ENCODE results near the gene MEI4. TPM values are rescaled to one million over a fixed set of nuclear protein-coding genes. Genes with fewer than 3 reads are reported as not detected.

The MEI4 gene
- total and polyA plus RNA-seq, 2 of the 8 experiments (the other 6 are each of a cell fraction or from before 2014, with no cell fraction given): 0.05 to 0.24 TPM

DNA sequence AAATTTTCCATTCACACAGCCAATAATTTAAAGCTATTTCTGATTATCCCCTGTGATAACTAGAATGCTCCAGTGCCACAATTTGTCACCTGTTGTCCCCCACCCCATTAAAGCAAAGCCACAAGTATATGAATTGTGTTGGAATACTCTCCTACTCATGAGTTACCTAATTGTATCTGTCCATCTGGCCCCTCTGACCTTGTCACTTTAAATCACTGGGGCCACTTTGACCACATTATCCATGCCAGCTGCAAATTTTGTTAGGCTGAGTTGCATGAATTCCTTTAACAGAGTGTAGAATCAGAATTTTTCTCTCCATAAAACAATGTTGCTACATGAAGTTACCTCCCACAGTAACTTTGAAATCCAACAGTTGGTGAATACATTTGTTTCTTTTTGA, 204.6 kb downstream of the MEI4 start:
- no peak overlapping the region for H2AFZ ChIP-seq (ENCODE audit: low read length)
- CTCF ChIA-PET (ENCODE audit: partially characterized antibody): interaction anchor here (1.0 kb wide), 1 partner anchor 45 kb away, joined by 3 read pairs; no protein-coding TSS in a partner anchor
- no peak overlapping the region for H3K56ac ChIP-seq (replicated peaks; ENCODE audit: insufficient read length, low read depth, low read length)
- H3K23ac ChIP-seq (ENCODE audit: insufficient read length): no peak overlapping the region
- no peak overlapping the region for H2AK5ac ChIP-seq (ENCODE audit: low read depth, low read length)
- no peak overlapping the region for H3K4me2 ChIP-seq (ENCODE audit: insufficient read depth in 1 of 2, low read depth in 2 of 2, low read length in 2 of 2)
- DNase-seq (ENCODE audit: low read depth in 1 of 2, low spot score in 2 of 2) (no peak), FAIRE-seq (no peak)
- no peak overlapping the region for H2BK12ac ChIP-seq (ENCODE audit: low read depth, low read length)
- no peak overlapping the region for H2BK15ac ChIP-seq (ENCODE audit: low read length)
- H3K79me1 ChIP-seq (ENCODE audit: low read depth, low read length): no peaks in the 10 kb centered on the region
- H2BK120ac ChIP-seq (replicated peaks; ENCODE audit: low read depth, low read length): no peak overlapping the region
- no peak overlapping the region for H4K8ac ChIP-seq (ENCODE audit: extremely low read depth, insufficient read depth, low read length)
- H3K9ac ChIP-seq (replicated peaks in 1 of 4; ENCODE audit: extremely low read depth in 1 of 4, low read depth in 3 of 4, low read length in 3 of 4): no peak overlapping the region
- no peaks in the 10 kb centered on the region for H3K4me1 ChIP-seq (replicated peaks in 1 of 4; ENCODE audit: control insufficient read depth in 3 of 4, insufficient read depth in 4 of 4, low read length in 3 of 4)
- H3K14ac ChIP-seq (ENCODE audit: insufficient read length): no peak overlapping the region
- H3K4ac ChIP-seq (replicated peaks; ENCODE audit: insufficient read length, low read depth, low read length): no peak overlapping the region
- no peak overlapping the region for H2BK5ac ChIP-seq (ENCODE audit: low read depth, low read length)
- H4K20me1 ChIP-seq (replicated peaks in 1 of 2; ENCODE audit: control insufficient read depth in 1 of 2, insufficient read depth in 2 of 2, low read length in 2 of 2): no peaks in the 10 kb centered on the region
- no peak overlapping the region for H4K5ac ChIP-seq (ENCODE audit: insufficient read length, low read depth, low read length)
- H4K91ac ChIP-seq (replicated peaks; ENCODE audit: insufficient read length, low read length): no peak overlapping the region
- no peak overlapping the region for H2BK20ac ChIP-seq (ENCODE audit: low read length)
- no peaks in the 10 kb centered on the region for H3K23me2 ChIP-seq (ENCODE audit: low read depth, low read length)
- no peaks in the 10 kb centered on the region for H3K27me3 ChIP-seq (replicated peaks in 1 of 4; ENCODE audit: control insufficient read depth in 3 of 4, extremely low read depth in 1 of 4, insufficient read depth in 3 of 4, low read length in 3 of 4)
- H3K79me2 ChIP-seq (ENCODE audit: control insufficient read depth in 1 of 2, insufficient read depth in 2 of 2, low read length in 2 of 2): no peaks in the 10 kb centered on the region
- no peaks in the 10 kb centered on the region for H3K36me3 ChIP-seq (ENCODE audit: control insufficient read depth in 2 of 4, insufficient read depth in 4 of 4, low read length in 3 of 4)
- H3K9me3 ChIP-seq (ENCODE audit: insufficient read depth in 2 of 2, low read depth in 1 of 2, low read length in 1 of 2): peaks cover 6 to 11% of the 10 kb centered on the region in 2 experiments
- H3K27ac ChIP-seq (ENCODE audit: low read depth, low read length): no peak overlapping the region
- POLR2A ChIA-PET (ENCODE audit: partially characterized antibody): no interaction called here
- H3K18ac ChIP-seq (ENCODE audit: extremely low read depth, low read length): no peak overlapping the region
- H3K4me3 ChIP-seq (ENCODE audit: extremely low read depth in 1 of 4, insufficient read depth in 2 of 4, low read depth in 3 of 4, low read length in 4 of 4): no peak overlapping the region
- TF ChIP-seq EP300 (IDR thresholded peaks at IDR 0.05; ENCODE audit: borderline replicate concordance in 1 of 2, low read depth in 2 of 2, low read length in 2 of 2): no peak
- TF ChIP-seq JUND (IDR thresholded peaks at IDR 0.05; ENCODE audit: low read length): no peak
- TF ChIP-seq POLR2AphosphoS5 (IDR thresholded peaks at IDR 0.05; ENCODE audit: low read depth, low read length): no peak
- TF ChIP-seq NRF1 (IDR thresholded peaks at IDR 0.05; ENCODE audit: low read depth, low read length): no peak
- TF ChIP-seq, protein P1, sequence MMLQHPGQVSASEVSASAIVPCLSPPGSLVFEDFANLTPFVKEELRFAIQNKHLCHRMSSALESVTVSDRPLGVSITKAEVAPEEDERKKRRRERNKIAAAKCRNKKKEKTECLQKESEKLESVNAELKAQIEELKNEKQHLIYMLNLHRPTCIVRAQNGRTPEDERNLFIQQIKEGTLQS (IDR thresholded peaks at IDR 0.05; ENCODE audit: insufficient read depth, low read depth, low read length): no peak
- TF ChIP-seq EGR1 (IDR thresholded peaks at IDR 0.05; ENCODE audit: borderline replicate concordance, low read depth, low read length): no peak
- no peak for TF ChIP-seq NANOG (IDR thresholded peaks at IDR 0.05; ENCODE audit: insufficient read depth, low read depth, low read length, poor library complexity, severe bottlenecking)
- TF ChIP-seq RAD21 (IDR thresholded peaks at IDR 0.05 in 1 of 2, conservative IDR thresholded peaks at IDR 0.05 in 1 of 2; ENCODE audit: low read depth in 2 of 2, low read length in 2 of 2): no peak
- TF ChIP-seq, protein P2, sequence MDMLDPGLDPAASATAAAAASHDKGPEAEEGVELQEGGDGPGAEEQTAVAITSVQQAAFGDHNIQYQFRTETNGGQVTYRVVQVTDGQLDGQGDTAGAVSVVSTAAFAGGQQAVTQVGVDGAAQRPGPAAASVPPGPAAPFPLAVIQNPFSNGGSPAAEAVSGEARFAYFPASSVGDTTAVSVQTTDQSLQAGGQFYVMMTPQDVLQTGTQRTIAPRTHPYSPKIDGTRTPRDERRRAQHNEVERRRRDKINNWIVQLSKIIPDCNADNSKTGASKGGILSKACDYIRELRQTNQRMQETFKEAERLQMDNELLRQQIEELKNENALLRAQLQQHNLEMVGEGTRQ (IDR thresholded peaks at IDR 0.05; ENCODE audit: low read length): no peak
- TF ChIP-seq POLR2A (IDR thresholded peaks at IDR 0.05; ENCODE audit: control extremely low read depth in 1 of 2, low read depth in 2 of 2, low read length in 2 of 2): no peak
- TF ChIP-seq CHD1 (IDR thresholded peaks at IDR 0.05; ENCODE audit: low read depth, low read length): no peak
- no peak for TF ChIP-seq FOSL1 (IDR thresholded peaks at IDR 0.05; ENCODE audit: insufficient read depth, low read depth, low read length)
- no peak for TF ChIP-seq PHF8 (conservative IDR thresholded peaks at IDR 0.05; ENCODE audit: low read depth, low read length)
- TF ChIP-seq BACH1 (IDR thresholded peaks at IDR 0.05; ENCODE audit: low read length): no peak

Measured in H1 (cell line).